ENCODE data around the gene CADPS.

The CADPS gene

GRCh38 chr3:62632510-62633294 is 242.5 kb downstream of the CADPS start:
- no peak for DNase-seq (ENCODE audit: low spot score)

DNA sequence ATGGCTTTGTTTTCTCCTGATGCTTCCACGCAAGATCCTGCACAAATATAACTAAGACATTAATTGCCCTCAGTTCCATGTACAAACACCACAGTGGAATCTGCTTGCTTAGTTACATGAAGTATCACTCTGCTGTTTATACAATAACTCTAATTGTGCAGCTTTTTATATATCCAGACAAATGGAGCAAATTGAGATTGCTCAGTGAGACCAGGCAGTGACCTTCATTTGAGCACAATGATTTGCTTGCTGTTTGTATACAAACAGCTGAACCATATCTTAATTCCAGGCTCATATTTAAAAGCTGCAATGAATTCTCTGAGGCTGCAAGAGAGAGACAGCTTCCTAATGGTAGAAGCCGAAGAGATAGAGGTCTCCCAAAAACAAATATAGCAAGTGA is 243.7 kb downstream of the CADPS start:
- no peak for DNase-seq (ENCODE audit: low spot score)

DNA sequence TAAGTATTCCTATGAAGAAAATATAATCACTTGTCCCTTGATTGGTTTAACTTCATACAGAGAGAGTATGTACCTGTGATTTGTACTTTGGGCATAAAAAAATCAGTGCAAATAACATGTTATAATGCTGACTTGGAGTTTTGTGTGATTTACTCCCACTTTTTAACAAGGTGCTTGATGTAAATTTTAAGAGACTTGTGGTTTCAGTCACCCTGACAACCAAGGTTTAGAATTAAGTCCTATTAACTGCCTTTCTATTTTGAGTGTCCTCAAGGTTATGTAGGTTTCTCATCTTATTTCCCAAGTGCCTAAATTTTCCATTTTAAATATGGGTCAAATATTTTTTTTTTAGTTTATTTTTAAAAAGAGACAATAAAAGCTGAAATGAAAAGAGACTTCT is 244.6 kb downstream of the CADPS start:
- no peak for DNase-seq (ENCODE audit: low spot score)

- no peak for DNase-seq (ENCODE audit: low spot score)
Observed at GRCh38 chr3:62625268-62625667, 249.9 kb downstream of the CADPS start.

GRCh38 chr3:62624185-62624584 is 251.0 kb downstream of the CADPS start:
- DNase-seq (ENCODE audit: low spot score): no peak

DNA sequence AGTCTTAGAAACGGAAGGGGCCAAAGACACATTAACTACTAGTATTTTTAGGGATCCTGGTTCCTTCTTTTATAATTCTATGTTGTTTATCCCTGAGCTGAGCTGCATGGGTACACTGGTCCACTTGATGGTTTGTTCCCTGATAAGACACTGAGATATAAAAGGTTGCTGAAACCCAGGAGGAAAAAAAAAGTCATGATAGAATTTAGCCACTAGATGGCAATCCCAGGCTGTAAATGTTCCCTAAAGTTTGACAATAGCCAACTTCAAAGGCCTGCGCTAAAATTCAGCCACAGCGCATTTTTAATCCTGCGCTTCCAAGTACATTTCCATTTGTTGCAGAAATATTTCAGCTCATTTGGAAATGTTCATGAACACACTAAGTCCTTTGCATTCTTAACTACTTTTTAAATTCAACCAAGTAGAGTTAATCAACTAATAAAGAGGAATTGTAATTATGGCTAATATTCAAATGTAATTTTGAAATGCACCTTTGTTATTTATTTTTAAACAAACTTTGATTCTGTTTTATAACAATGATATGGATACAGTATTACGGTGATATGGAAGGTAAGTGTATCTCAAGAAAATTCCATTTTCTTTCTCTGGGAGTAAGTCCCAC is 252.6 kb downstream of the CADPS start:
- DNase-seq (ENCODE audit: low spot score): peak; percentile 79

DNA sequence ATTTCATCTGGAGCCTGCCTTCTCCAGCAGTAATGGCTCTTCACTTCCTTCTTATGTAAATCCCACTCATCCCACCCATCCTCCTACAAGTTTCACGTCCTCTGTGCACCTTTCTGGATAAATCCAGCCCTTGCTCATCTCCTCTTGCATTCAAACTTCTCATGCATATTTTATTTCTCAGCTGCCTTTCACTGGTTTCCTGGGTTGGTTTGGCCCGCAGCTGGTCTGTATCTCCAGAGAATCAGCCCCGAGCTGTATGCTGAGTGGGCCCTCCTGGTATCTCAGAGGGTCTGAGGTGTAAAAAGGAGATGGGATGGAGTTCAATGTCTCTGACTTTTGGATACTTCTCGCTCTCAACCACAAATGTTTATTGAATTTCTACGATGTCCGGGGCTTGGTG is 253.3 kb downstream of the CADPS start:
- DNase-seq (ENCODE audit: low spot score): no peak

DNA sequence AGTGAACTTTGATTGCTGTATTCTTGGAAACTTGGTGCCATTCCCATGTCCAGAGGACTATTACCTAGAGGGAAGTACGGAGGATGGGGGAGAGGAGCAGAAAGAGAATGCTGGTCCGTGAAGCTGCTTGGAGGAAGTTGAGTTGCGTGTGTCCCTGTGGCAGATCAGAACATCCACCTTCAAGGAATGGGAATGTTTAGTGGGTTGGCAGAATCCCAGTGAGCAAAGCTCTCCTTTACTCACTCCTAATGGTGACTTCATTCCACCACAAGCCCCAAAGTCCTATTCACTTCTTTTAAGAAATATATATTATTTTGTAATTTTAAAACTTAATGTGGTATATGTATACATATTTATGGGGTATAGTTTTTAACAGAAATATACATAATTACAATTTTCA is 254.0 kb downstream of the CADPS start:
- no peak for DNase-seq (ENCODE audit: low spot score)

GRCh38 chr3:62615258-62615849 is 259.9 kb downstream of the CADPS start:
- DNase-seq (ENCODE audit: low spot score): peak; percentile 29

DNA sequence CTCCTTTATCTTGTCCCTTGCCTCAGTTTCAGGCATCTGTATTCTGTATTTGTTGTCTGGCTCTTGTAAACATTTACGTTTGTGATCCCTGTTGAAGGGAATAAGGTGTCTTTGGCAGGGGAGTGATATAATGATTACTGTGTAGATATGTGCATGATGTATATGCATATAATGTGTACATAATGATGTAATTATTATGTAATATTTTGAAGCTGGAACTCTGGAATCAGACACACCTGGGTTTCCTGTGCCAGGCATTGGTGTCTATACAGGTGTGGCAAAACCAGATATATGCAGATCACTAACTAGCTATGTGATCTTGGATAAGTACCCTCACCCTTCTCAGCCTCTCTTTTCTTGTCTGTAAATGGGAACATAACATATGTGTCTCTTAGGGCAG is 260.7 kb downstream of the CADPS start:
- no peak for DNase-seq (ENCODE audit: low spot score)

DNA sequence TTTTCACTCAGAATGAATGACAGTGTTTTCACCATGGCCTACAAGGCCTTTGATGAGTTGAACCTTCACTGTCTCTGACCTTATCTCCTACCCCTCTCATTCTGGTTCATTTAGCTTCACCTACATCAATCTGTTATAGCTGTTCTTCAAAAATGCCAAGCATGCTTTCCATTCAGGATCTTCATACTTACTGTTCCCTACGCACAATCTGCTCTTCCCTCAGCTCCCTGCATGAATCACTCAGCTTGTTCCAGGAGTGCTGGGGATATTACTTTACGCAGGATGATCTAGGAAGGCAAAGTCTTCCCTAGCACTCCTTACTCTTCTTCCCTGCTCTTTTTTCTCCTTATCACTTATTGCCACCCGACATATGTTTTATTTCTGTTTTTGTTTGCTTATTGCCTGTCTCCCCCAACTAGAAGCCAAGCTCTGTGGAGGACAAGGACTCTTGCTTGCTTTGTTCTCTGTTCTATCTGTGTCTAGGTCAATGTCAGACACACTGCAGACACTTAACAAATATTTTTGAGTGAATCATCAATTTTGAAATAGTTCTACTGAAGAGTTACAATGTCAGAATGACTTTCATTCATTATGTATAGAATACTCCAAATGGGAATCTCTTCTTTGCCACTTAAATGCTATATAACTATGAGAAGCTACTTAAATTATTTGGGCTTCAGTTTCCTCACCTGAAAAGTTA is 263.5 kb downstream of the CADPS start:
- DNase-seq (ENCODE audit: low spot score): no peak

DNA sequence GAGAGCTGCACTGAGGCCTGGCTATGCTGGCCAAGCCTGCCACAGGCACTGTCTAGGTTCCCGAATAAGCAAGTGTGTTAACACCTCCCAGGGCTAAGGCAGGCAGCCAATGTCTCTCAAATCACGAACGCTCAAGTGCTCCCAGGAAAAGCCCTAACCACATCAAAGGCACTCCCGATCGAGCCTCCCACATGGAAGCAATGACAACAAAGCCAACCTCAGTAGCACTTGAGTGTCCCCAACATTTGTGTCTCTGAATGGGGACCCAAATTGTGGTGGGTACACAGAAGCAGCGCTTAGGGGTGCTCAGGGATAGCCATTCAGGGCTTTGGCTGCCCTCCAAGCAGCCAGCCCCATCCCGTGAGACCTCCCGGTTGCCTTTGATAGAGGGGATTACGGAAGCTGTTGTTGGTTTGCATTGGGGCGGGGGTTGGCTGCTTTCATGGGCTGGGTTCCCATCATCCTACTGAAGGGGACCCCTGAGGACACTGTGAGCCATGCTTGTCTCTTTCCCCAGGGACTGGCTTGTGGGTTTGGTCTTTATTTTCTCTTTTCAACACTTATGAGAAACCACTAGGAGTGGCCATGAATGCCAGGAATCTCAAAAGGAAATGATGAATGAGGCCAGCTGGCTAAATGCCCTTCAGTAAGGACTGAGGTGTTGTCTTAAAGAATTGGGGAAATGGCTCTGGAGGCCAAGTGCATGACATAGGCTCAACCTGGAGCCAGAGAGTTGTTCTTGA is 267.8 kb downstream of the CADPS start:
- DNase-seq (ENCODE audit: low spot score): peak; percentile 27

GRCh38 chr3:62605413-62606068 is 269.7 kb downstream of the CADPS start:
- no peak for DNase-seq (ENCODE audit: low spot score)

DNA sequence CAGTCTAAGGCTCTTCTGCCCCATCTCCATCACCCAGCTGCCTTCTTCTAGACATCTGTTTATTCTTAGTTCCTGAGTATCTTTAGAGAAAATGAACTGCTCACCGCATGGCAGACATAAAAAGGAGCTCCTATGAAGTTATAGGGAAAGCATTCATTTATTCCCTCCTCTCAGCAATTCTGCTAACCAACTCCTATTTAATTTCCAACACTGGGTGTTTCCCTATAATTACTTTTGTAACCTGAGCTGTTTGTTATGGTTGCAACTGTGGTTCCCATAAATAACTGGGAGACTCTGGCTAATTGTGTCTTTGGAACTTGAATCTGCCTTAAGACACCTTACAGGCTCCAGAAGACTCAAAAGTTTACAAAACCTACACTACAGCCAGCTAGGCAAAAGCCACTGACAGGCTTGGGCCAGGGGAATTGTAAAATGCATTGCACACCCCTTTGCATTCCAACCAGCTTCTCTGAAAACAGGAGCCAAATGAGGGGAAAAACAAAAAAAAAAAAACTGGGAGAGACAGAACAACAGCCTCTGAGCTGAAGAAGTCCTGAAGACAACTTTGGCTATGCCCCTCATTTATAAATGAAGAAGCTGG is 270.4 kb downstream of the CADPS start:
- no peak for DNase-seq (ENCODE audit: low spot score)

GRCh38 chr3:62604298-62604697 is 270.9 kb downstream of the CADPS start:
- DNase-seq (ENCODE audit: low spot score): peak; percentile 34

DNA sequence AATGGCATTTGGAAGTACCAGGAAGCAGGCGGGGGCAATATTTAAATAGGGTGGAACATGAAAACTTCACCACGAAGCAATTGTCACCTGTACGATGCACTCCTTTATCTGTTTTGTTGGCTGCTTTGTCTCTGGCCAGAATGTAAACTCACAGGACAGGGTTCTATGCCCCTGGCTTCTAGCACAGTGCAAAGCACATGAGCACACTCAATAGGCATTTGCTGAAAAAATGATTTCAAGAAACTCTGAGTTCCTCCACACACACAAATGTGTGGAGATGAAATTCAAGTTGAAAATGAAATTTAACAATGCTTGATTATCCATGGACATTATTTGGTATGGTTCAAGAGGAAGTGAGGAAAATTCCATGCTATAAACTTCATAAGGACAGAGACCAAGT is 272.2 kb downstream of the CADPS start:
- no peak for DNase-seq (ENCODE audit: low spot score)

GRCh38 chr3:62602129-62602770 is 273.0 kb downstream of the CADPS start:
- DNase-seq (ENCODE audit: low spot score): no peak

GRCh38 chr3:62601238-62602070 is 273.8 kb downstream of the CADPS start:
- peak; percentile 34 for DNase-seq (ENCODE audit: low spot score)

GRCh38 chr3:62600033-62600432 is 275.2 kb downstream of the CADPS start:
- no peak for DNase-seq (ENCODE audit: low spot score)

- DNase-seq (ENCODE audit: low spot score): no peak
Observed at GRCh38 chr3:62597491-62597890, 277.7 kb downstream of the CADPS start.

Data from COLO829 (cell line).